Duodenal mucosa (tissue), 2 donors: Measurements from ENCODE around the gene SAP30.

Experiments
- H3K27ac ChIP-seq: one replicate; pipeline ENCODE4 v1.7.0; 2013; ENCODE audit warnings: low read depth, low read length
- H3K27me3 ChIP-seq, 2 donors: one replicate each; pipeline ENCODE4 v1.7.0; 2013; ENCODE audit warnings: low read length in 2 of 2, control low read depth in 1 of 2; ENCODE audit not compliant: insufficient read depth in 2 of 2, control insufficient read depth in 1 of 2
- H3K36me3 ChIP-seq, 2 donors: one replicate each; pipeline ENCODE4 v1.7.0; 2013; ENCODE audit warnings: low read length in 2 of 2, control low read depth in 1 of 2; ENCODE audit not compliant: insufficient read depth in 2 of 2, control insufficient read depth in 1 of 2
- H3K4me1 ChIP-seq, 2 donors: one replicate each; pipeline ENCODE4 v1.7.0; 2013; ENCODE audit warnings: low read length in 2 of 2, control low read depth in 1 of 2; ENCODE audit not compliant: insufficient read depth in 2 of 2, control insufficient read depth in 1 of 2
- H3K4me3 ChIP-seq, 2 donors: one replicate each; pipeline ENCODE4 v1.7.0; 2013; ENCODE audit warnings: low read length in 2 of 2, low read depth in 1 of 2
- H3K9ac ChIP-seq, 2 donors: one replicate each; pipeline ENCODE4 v1.7.0; 2013; ENCODE audit warnings: low read length in 2 of 2, low read depth in 1 of 2
- H3K9me3 ChIP-seq, 2 donors: one replicate each; pipeline ENCODE4 v1.7.0; 2013; ENCODE audit warnings: low read length in 2 of 2, control low read depth in 1 of 2; ENCODE audit not compliant: control insufficient read depth in 1 of 2

Gene SAP30

GRCh38 chr4:173370477-173371291, at the start of gene SAP30:
SAP30 (plus strand) TSS chr4:173370954; CDS start chr4:173371183, 229 bp downstream.
- Histone ChIP-seq H3K36me3 (no peaks in the 10 kb centered on the region), H3K9ac (peak within 1 kb of the TSS; percentile 92 to 94), H3K9me3 (no peaks in the 10 kb centered on the region), H3K27ac (peak within 1 kb of the TSS; percentile 95), H3K4me3 (peak within 1 kb of the TSS; percentile 93 to 96), H3K4me1 (peaks cover 3 to 6% of the 10 kb centered on the region in 2 donors), H3K27me3 (no peaks in the 10 kb centered on the region)

- H3K36me3 ChIP-seq = peaks cover 13 to 33% of the 10 kb centered on the region in 2 donors
- peaks cover 0 to 1% of the 10 kb centered on the region in 2 donors for H3K4me1 ChIP-seq
- H3K27me3 ChIP-seq = no peaks in the 10 kb centered on the region
Observed at GRCh38 chr4:173325007-173325736, 45.6 kb upstream of the SAP30 start.

GRCh38 chr4:173328236-173328901, 42.4 kb upstream of the SAP30 start:
- Histone ChIP-seq H3K9ac (no peak overlapping the region), H3K4me1 (peaks cover 17% of the 10 kb centered on the region in 2 donors), H3K9me3 (no peaks in the 10 kb centered on the region), H3K27ac (no peak overlapping the region), H3K36me3 (peaks cover 15 to 26% of the 10 kb centered on the region in 2 donors), H3K4me3 (no peak overlapping the region), H3K27me3 (no peaks in the 10 kb centered on the region)

More at GRCh38 chr4:173325007-173325736, 45.6 kb upstream of the SAP30 start:
- Histone ChIP-seq H3K9ac (no peak overlapping the region), H3K4me3 (no peak overlapping the region), H3K27ac (no peak overlapping the region), H3K9me3 (no peaks in the 10 kb centered on the region)

- Histone ChIP-seq H3K27ac (no peak overlapping the region), H3K4me1 (peaks cover 17 to 20% of the 10 kb centered on the region in 2 donors), H3K36me3 (peaks cover 8 to 25% of the 10 kb centered on the region in 2 donors), H3K27me3 (no peaks in the 10 kb centered on the region), H3K9ac (no peak overlapping the region), H3K9me3 (no peaks in the 10 kb centered on the region), H3K4me3 (no peak overlapping the region)
Observed at GRCh38 chr4:173330590-173330989, 40.2 kb upstream of the SAP30 start.

GRCh38 chr4:173332021-173332487, 38.7 kb upstream of the SAP30 start:
- peak overlapping the region; percentile 99 to 100 for H3K9ac ChIP-seq
- peak overlapping the region; percentile 83 to 90 for H3K4me3 ChIP-seq
- no peaks in the 10 kb centered on the region for H3K9me3 ChIP-seq
- H3K27ac ChIP-seq = no peak overlapping the region
- H3K4me1 ChIP-seq = peaks cover 17 to 20% of the 10 kb centered on the region in 2 donors
- H3K27me3 ChIP-seq = no peaks in the 10 kb centered on the region
- H3K36me3 ChIP-seq = peaks cover 8 to 23% of the 10 kb centered on the region in 2 donors

GRCh38 chr4:173332963-173333657, 37.6 kb upstream of the SAP30 start:
- peaks cover 8 to 23% of the 10 kb centered on the region in 2 donors for H3K36me3 ChIP-seq
- peak overlapping the region; percentile 100 for H3K27ac ChIP-seq
- H3K4me3 ChIP-seq = peak overlapping the region; percentile 83 to 90
- H3K9me3 ChIP-seq = no peaks in the 10 kb centered on the region
- no peaks in the 10 kb centered on the region for H3K27me3 ChIP-seq
- H3K4me1 ChIP-seq = peaks cover 17 to 20% of the 10 kb centered on the region in 2 donors
- peak overlapping the region; percentile 99 to 100 for H3K9ac ChIP-seq

- Histone ChIP-seq H3K36me3 (peaks cover 5 to 18% of the 10 kb centered on the region in 2 donors), H3K27me3 (no peaks in the 10 kb centered on the region), H3K27ac (peak overlapping the region; percentile 100), H3K4me1 (peaks cover 17 to 20% of the 10 kb centered on the region in 2 donors), H3K9me3 (no peaks in the 10 kb centered on the region), H3K9ac (peak overlapping the region; percentile 99 to 100), H3K4me3 (peak overlapping the region; percentile 83 to 90)
Observed at GRCh38 chr4:173333658-173334084, 37.1 kb upstream of the SAP30 start.

GRCh38 chr4:173334085-173334890, 36.5 kb upstream of the SAP30 start, which contains the start of gene HMGB2:
HMGB2 (minus strand) TSS chr4:173334358; CDS start chr4:173333649, 709 bp downstream.
- H3K27me3 ChIP-seq = no peaks in the 10 kb centered on the region
- peak within 1 kb of the TSS; percentile 99 to 100 for H3K9ac ChIP-seq
- H3K4me1 ChIP-seq = peaks cover 17 to 20% of the 10 kb centered on the region in 2 donors
- peak within 1 kb of the TSS; percentile 100 for H3K27ac ChIP-seq
- no peaks in the 10 kb centered on the region for H3K9me3 ChIP-seq
- peaks cover 2 to 18% of the 10 kb centered on the region in 2 donors for H3K36me3 ChIP-seq
- peak within 1 kb of the TSS; percentile 83 to 95 for H3K4me3 ChIP-seq
